Measurements from ENCODE around the gene EEFSEC. TPM values are rescaled to one million over a fixed set of nuclear protein-coding genes. Genes with fewer than 3 reads are reported as not detected.

EEFSEC gene
- polyA plus RNA-seq, 1 donor from 2014 or later = 4.6 TPM

DNA sequence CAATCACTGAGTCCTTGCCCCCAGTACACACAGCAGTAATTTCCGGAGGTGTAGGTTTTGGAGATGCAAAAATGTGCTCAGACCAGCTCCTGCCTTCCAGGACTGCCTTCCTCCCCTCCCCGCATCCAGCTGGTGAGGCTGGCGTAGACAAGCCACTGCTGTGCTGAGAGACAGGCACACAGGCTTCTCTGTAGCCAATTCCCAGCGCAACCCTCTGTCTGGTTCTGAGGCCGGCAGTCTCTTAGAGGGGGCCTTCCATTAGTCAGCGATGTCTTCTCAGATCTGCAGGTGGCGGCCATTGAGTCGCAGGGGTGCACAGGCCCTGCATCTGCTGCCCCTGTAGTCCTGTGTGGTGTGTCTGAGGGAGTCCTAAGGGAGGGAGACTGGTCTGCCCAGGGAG lies 199.0 kb downstream of the EEFSEC start:
- Histone ChIP-seq H3K4me3 (ENCODE audit: low read length) (no peak overlapping the region), H3K27me3 (ENCODE audit: insufficient read depth, low read depth, low read length) (no peaks in the 10 kb centered on the region), H3K79me2 (replicated peaks; ENCODE audit: insufficient read depth, low read length) (no peaks in the 10 kb centered on the region), H4K20me1 (ENCODE audit: insufficient read depth) (no peaks in the 10 kb centered on the region), H3K9me2 (ENCODE audit: insufficient read depth, low read length) (no peaks in the 10 kb centered on the region), H3K4me2 (ENCODE audit: low read length) (no peak overlapping the region), H3K9me3 (ENCODE audit: low read length) (no peaks in the 10 kb centered on the region), H2AFZ (ENCODE audit: low read depth, low read length) (no peak overlapping the region), H3K27ac (ENCODE audit: low read length) (no peak overlapping the region), H3F3A (ENCODE audit: insufficient read depth, low read length, poor library complexity, severe bottlenecking) (no peaks in the 10 kb centered on the region), H3K36me3 (ENCODE audit: insufficient read depth, low read length) (no peaks in the 10 kb centered on the region), H3K9ac (ENCODE audit: low read length) (no peak overlapping the region)
- TF ChIP-seq EZH2 (IDR thresholded peaks at IDR 0.05; ENCODE audit: borderline replicate concordance, insufficient read depth, low read length, poor library complexity, severe bottlenecking) (no peak), RAD21 (conservative IDR thresholded peaks at IDR 0.05) (no peak), EP300 (conservative IDR thresholded peaks at IDR 0.05; ENCODE audit: poor library complexity, severe bottlenecking) (no peak), POLR2AphosphoS5 (IDR thresholded peaks at IDR 0.05) (no peak), SMC3 (conservative IDR thresholded peaks at IDR 0.05; ENCODE audit: poor library complexity) (no peak), MXI1 (conservative IDR thresholded peaks at IDR 0.05; ENCODE audit: poor library complexity, severe bottlenecking) (no peak), TAF1 (IDR thresholded peaks at IDR 0.05; ENCODE audit: low read depth) (no peak)
- TF ChIP-seq, protein P1, sequence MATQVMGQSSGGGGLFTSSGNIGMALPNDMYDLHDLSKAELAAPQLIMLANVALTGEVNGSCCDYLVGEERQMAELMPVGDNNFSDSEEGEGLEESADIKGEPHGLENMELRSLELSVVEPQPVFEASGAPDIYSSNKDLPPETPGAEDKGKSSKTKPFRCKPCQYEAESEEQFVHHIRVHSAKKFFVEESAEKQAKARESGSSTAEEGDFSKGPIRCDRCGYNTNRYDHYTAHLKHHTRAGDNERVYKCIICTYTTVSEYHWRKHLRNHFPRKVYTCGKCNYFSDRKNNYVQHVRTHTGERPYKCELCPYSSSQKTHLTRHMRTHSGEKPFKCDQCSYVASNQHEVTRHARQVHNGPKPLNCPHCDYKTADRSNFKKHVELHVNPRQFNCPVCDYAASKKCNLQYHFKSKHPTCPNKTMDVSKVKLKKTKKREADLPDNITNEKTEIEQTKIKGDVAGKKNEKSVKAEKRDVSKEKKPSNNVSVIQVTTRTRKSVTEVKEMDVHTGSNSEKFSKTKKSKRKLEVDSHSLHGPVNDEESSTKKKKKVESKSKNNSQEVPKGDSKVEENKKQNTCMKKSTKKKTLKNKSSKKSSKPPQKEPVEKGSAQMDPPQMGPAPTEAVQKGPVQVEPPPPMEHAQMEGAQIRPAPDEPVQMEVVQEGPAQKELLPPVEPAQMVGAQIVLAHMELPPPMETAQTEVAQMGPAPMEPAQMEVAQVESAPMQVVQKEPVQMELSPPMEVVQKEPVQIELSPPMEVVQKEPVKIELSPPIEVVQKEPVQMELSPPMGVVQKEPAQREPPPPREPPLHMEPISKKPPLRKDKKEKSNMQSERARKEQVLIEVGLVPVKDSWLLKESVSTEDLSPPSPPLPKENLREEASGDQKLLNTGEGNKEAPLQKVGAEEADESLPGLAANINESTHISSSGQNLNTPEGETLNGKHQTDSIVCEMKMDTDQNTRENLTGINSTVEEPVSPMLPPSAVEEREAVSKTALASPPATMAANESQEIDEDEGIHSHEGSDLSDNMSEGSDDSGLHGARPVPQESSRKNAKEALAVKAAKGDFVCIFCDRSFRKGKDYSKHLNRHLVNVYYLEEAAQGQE (IDR thresholded peaks at IDR 0.05; ENCODE audit: borderline replicate concordance) = no peak
- TF ChIP-seq, protein P2, sequence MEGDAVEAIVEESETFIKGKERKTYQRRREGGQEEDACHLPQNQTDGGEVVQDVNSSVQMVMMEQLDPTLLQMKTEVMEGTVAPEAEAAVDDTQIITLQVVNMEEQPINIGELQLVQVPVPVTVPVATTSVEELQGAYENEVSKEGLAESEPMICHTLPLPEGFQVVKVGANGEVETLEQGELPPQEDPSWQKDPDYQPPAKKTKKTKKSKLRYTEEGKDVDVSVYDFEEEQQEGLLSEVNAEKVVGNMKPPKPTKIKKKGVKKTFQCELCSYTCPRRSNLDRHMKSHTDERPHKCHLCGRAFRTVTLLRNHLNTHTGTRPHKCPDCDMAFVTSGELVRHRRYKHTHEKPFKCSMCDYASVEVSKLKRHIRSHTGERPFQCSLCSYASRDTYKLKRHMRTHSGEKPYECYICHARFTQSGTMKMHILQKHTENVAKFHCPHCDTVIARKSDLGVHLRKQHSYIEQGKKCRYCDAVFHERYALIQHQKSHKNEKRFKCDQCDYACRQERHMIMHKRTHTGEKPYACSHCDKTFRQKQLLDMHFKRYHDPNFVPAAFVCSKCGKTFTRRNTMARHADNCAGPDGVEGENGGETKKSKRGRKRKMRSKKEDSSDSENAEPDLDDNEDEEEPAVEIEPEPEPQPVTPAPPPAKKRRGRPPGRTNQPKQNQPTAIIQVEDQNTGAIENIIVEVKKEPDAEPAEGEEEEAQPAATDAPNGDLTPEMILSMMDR (IDR thresholded peaks at IDR 0.05; ENCODE audit: poor library complexity, severe bottlenecking) = no peak

DNA sequence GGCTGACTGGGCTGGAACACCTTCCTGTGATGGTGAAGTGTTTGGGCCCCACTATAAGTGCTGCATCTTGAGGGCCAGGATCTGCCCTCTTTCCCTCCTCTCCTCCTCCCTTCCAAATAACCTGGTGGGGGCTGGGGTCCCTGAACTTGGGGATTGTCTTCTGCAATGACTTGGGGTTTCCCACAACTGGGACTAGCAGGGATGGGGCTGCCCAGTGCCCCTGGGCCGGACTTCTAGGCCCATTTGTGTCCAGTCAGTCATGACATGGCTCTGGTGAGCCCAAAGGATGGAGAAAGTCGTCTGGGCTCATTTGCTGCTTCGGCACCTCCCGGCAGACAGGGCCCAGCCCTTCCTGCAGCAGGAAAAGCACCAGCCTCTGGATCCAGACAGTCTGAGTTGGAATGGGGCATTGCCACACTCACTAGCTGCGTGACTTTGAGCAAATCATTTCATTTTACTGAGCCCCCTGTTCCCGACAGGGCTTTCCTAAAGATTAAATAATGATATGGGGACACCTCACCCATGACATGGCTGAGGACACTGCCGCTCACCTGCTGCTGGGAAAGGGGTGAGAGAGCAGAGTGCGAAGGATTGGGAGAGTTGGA lies 200.2 kb downstream of the EEFSEC start:
- Histone ChIP-seq H3K27me3 (ENCODE audit: insufficient read depth, low read depth, low read length) (no peaks in the 10 kb centered on the region), H3K4me3 (ENCODE audit: low read length) (no peak overlapping the region), H3K27ac (ENCODE audit: low read length) (no peak overlapping the region), H3K9me2 (ENCODE audit: insufficient read depth, low read length) (no peaks in the 10 kb centered on the region), H3K9me3 (ENCODE audit: low read length) (no peaks in the 10 kb centered on the region), H3K36me3 (ENCODE audit: insufficient read depth, low read length) (no peaks in the 10 kb centered on the region), H4K20me1 (ENCODE audit: insufficient read depth) (no peaks in the 10 kb centered on the region), H3F3A (ENCODE audit: insufficient read depth, low read length, poor library complexity, severe bottlenecking) (no peaks in the 10 kb centered on the region), H3K9ac (ENCODE audit: low read length) (no peak overlapping the region), H3K4me2 (ENCODE audit: low read length) (no peak overlapping the region), H2AFZ (ENCODE audit: low read depth, low read length) (no peak overlapping the region), H3K79me2 (replicated peaks; ENCODE audit: insufficient read depth, low read length) (no peaks in the 10 kb centered on the region)
- TF ChIP-seq RAD21 (conservative IDR thresholded peaks at IDR 0.05) (no peak), SMC3 (conservative IDR thresholded peaks at IDR 0.05; ENCODE audit: poor library complexity) (no peak)

Data from neural cell (in vitro differentiated cells).